PC-9 (cell line): ENCODE results near the gene OBSCN. TPM values are rescaled to one million over a fixed set of nuclear protein-coding genes. Genes with fewer than 3 reads are reported as not detected.

Experiments used
- BruUV-seq: library from RNA; stranded (reverse); fragments of 400-500 nt; replicated peaks from 2 replicates; lab custom pipeline; 2021; lab: Mats Ljungman, UMichigan
- CTCF ChIA-PET: fragments of 300-600 bp; sonication (Branson Sonifier 250); formaldehyde crosslinking; loops from one replicate; lab custom pipeline; 2022; ENCODE audit warnings: antibody characterized with exemption; lab: Charles Lee
- POLR2A ChIA-PET: fragments of 300-600 bp; sonication (Branson Sonifier 250); formaldehyde crosslinking; loops from one replicate; lab custom pipeline; 2022; ENCODE audit warnings: antibody characterized with exemption; ENCODE audit not compliant: unreplicated experiment; lab: Charles Lee
- DNase-seq, 2 experiments: peaks; one replicate each; pipeline versions ENCODE4 v3.0.0 to v3.0.0-alpha.2; 2015 to 2022; ENCODE audit warnings: mixed read lengths in 1 of 2
- H2AFZ ChIP-seq: fragments of 200-600 bp; sonication (generic); 2 replicates; pipeline ENCODE4 v1.8.1; 2017; ENCODE audit warnings: antibody characterized with exemption
- H3F3A ChIP-seq: fragments of 200-600 bp; sonication (generic); 2 replicates; pipeline ENCODE4 v1.8.1; 2017; ENCODE audit warnings: antibody characterized with exemption, mild to moderate bottlenecking, low read depth; ENCODE audit not compliant: insufficient read depth
- H3K27ac ChIP-seq: fragments of 200-600 bp; sonication (generic); 2 replicates; pipeline ENCODE4 v1.6.1; 2016; ENCODE audit warnings: mixed run types
- H3K27me3 ChIP-seq: fragments of 200-600 bp; sonication (generic); 2 replicates; pipeline ENCODE4 v1.6.1; 2016; ENCODE audit warnings: low read depth, mixed run types; ENCODE audit not compliant: insufficient read depth
- H3K36me3 ChIP-seq: fragments of 200-600 bp; sonication (generic); 2 replicates; pipeline ENCODE4 v1.6.1; 2016; ENCODE audit warnings: low read depth, mixed run types
- H3K4me1 ChIP-seq: fragments of 200-600 bp; sonication (generic); replicated peaks from 2 replicates; pipeline ENCODE4 v1.6.1; 2016; ENCODE audit warnings: mixed run types; ENCODE audit not compliant: insufficient read depth
- H3K4me2 ChIP-seq: fragments of 200-600 bp; sonication (generic); 2 replicates; pipeline ENCODE4 v1.6.1; 2017; ENCODE audit warnings: mixed run types
- H3K4me3 ChIP-seq: fragments of 200-600 bp; sonication (generic); 2 replicates; pipeline ENCODE4 v1.6.1; 2016; ENCODE audit warnings: mixed run types
- H3K79me2 ChIP-seq: fragments of 200-600 bp; sonication (generic); 2 replicates; pipeline ENCODE4 v1.6.1; 2017; ENCODE audit warnings: low read depth, mixed run types
- H3K9me2 ChIP-seq: fragments of 200-600 bp; sonication (generic); 2 replicates; pipeline ENCODE4 v1.8.1; 2017; ENCODE audit warnings: mild to moderate bottlenecking; ENCODE audit not compliant: insufficient read depth
- H3K9me3 ChIP-seq: fragments of 200-600 bp; sonication (generic); 2 replicates; pipeline ENCODE4 v1.8.1; 2016; ENCODE audit warnings: low read depth; ENCODE audit not compliant: insufficient read depth
- H4K20me1 ChIP-seq: fragments of 200-600 bp; sonication (generic); 2 replicates; pipeline ENCODE4 v1.8.1; 2017; ENCODE audit not compliant: insufficient read depth
- EZH2 ChIP-seq: fragments of 200-600 bp; sonication (generic); IDR thresholded peaks from 2 replicates; pipeline ENCODE4 v1.8.0; 2017; ENCODE audit warnings: antibody characterized with exemption, low read depth
- intact Hi-C: fragments of 100-400 bp; cut with micrococcal nuclease; formaldehyde crosslinking; loops from one replicate; pipeline ENCODE4 v1.10.0; 2022; ENCODE audit not compliant: unreplicated experiment
- total RNA-seq: library from RNA; stranded (reverse); gene quantifications from 2 replicates; pipeline ENCODE4 v1.2.3, GENCODE V29; 2021
- TF ChIP-seq, protein P1 (sequence below): fragments of 200-600 bp; sonication (generic); conservative IDR thresholded peaks from 2 replicates; pipeline ENCODE4 v1.6.1; 2017; ENCODE audit warnings: mixed run types, antibody characterized with exemption, mild to moderate bottlenecking, moderate library complexity

Gene OBSCN
- total RNA-seq, 1 experiment from 2014 or later: 62.9 TPM

DNA sequence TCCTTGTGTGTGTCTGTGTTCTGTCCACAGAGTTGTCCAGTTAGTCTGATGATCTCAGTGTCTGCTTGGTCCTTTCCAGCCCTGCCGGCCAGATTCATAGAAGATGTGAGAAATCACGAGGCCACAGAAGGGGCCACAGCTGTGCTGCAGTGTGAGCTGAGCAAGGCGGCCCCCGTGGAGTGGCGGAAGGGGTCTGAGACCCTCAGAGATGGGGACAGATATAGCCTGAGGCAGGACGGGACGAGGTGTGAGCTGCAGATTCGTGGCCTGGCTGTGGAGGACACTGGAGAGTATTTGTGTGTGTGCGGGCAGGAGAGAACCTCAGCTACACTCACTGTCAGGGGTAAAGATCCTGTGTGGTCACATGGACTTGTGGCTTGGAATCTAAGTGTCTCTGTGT lies 95.8 kb downstream of the OBSCN start:
- Histone ChIP-seq H3K36me3 (no peaks in the 10 kb centered on the region), H3K9me3 (peaks cover 18% of the 10 kb centered on the region), H3K9me2 (no peaks in the 10 kb centered on the region), H3K4me2 (no peak overlapping the region), H3F3A (no peaks in the 10 kb centered on the region), H3K4me3 (no peak overlapping the region), H3K79me2 (no peaks in the 10 kb centered on the region), H4K20me1 (no peaks in the 10 kb centered on the region), H3K27ac (no peak overlapping the region), H3K27me3 (peaks cover 24% of the 10 kb centered on the region; the same call in 1 of the 2 replicates), H2AFZ (no peak overlapping the region), H3K4me1 (no peaks in the 10 kb centered on the region)
- intact Hi-C loops: no loop called here
- ChIA-PET CTCF (no interaction called here), POLR2A (no interaction called here)
- TF ChIP-seq, protein P1, sequence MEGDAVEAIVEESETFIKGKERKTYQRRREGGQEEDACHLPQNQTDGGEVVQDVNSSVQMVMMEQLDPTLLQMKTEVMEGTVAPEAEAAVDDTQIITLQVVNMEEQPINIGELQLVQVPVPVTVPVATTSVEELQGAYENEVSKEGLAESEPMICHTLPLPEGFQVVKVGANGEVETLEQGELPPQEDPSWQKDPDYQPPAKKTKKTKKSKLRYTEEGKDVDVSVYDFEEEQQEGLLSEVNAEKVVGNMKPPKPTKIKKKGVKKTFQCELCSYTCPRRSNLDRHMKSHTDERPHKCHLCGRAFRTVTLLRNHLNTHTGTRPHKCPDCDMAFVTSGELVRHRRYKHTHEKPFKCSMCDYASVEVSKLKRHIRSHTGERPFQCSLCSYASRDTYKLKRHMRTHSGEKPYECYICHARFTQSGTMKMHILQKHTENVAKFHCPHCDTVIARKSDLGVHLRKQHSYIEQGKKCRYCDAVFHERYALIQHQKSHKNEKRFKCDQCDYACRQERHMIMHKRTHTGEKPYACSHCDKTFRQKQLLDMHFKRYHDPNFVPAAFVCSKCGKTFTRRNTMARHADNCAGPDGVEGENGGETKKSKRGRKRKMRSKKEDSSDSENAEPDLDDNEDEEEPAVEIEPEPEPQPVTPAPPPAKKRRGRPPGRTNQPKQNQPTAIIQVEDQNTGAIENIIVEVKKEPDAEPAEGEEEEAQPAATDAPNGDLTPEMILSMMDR: no peak
- no peak for TF ChIP-seq EZH2
- no peak for DNase-seq
- BruUV-seq: no TSS peak

GRCh38 chr1:228304225-228304624 lies 96.4 kb downstream of the OBSCN start:
- no peak for DNase-seq
- H3K79me2 ChIP-seq: no peaks in the 10 kb centered on the region
- no peaks in the 10 kb centered on the region for H3K4me1 ChIP-seq
- no peaks in the 10 kb centered on the region for H4K20me1 ChIP-seq
- no peak overlapping the region for H3K27ac ChIP-seq
- H3K36me3 ChIP-seq: no peaks in the 10 kb centered on the region
- no peak overlapping the region for H3K4me3 ChIP-seq
- no peaks in the 10 kb centered on the region for H3F3A ChIP-seq
- intact Hi-C loops: no loop called here
- H3K4me2 ChIP-seq: no peak overlapping the region
- ChIA-PET CTCF (no interaction called here), POLR2A (no interaction called here)
- TF ChIP-seq, protein P1: no peak
- TF ChIP-seq EZH2: no peak
- H3K27me3 ChIP-seq: peaks cover 28% of the 10 kb centered on the region; the same call in 1 of the 2 replicates
- H3K9me2 ChIP-seq: no peaks in the 10 kb centered on the region
- H3K9me3 ChIP-seq: peaks cover 18% of the 10 kb centered on the region
- no TSS peak for BruUV-seq
- no peak overlapping the region for H2AFZ ChIP-seq

DNA sequence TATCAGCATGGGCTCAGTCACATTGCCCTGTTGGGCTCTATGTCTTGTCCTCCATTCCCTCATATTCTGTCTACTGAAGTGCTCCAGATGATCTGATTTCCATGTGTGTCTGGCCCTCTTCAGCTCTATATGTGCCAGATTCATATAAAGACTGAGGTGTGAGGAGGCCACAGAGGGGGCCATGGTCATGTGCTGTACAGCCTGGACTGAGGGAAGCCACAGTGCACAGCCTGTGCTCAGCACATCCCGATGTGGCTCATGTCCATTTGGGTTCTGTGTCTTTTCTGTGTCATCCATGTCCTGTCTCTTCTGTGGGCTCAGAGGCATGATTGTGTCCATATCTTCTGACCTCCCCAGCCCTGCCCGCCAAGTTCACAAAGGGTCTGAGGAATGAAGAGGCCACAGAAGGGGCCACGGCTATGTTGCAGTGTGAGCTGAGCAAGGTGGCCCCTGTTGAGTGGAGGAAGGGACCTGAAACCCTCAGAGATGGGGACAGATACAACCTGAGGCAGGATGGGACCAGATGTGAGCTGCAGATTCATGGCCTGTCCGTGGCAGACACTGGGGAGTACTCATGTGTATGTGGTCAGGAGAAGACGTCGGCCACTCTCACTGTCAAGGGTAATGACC lies 97.0 kb downstream of the OBSCN start:
- Histone ChIP-seq H3K9me3 (peaks cover 18% of the 10 kb centered on the region), H3F3A (no peaks in the 10 kb centered on the region), H3K27me3 (peaks cover 31% of the 10 kb centered on the region; the same call in 1 of the 2 replicates), H3K79me2 (no peaks in the 10 kb centered on the region), H4K20me1 (no peaks in the 10 kb centered on the region), H3K36me3 (no peaks in the 10 kb centered on the region), H3K9me2 (no peaks in the 10 kb centered on the region), H3K27ac (no peak overlapping the region), H3K4me1 (no peaks in the 10 kb centered on the region), H2AFZ (no peak overlapping the region), H3K4me3 (no peak overlapping the region), H3K4me2 (no peak overlapping the region)
- TF ChIP-seq, protein P1: no peak
- no peak for TF ChIP-seq EZH2
- no TSS peak for BruUV-seq
- intact Hi-C loops: no loop called here
- CTCF ChIA-PET: no interaction called here
- POLR2A ChIA-PET: no interaction called here
- no peak for DNase-seq
